HEK293T (cell line): ENCODE measurements around the gene IPO4.

Source experiments
- ARNT ChIP-seq: fragments of 450-650 bp; IDR thresholded peaks from 2 replicates; pipeline ENCODE4 v1.6.1; 2017; ENCODE audit warnings: mild to moderate bottlenecking
- BHLHE40 ChIP-seq: fragments of 450-650 bp; IDR thresholded peaks from 2 replicates; pipeline ENCODE4 v1.6.1; 2016; ENCODE audit warnings: mild to moderate bottlenecking, moderate library complexity, borderline replicate concordance
- ELF4 ChIP-seq: fragments of 450-650 bp; IDR thresholded peaks from 2 replicates; pipeline ENCODE4 v1.6.1; 2017; ENCODE audit warnings: antibody characterized with exemption
- FOXA1 ChIP-seq: fragments of 450-650 bp; IDR thresholded peaks from 2 replicates; pipeline ENCODE4 v1.6.1; 2016; ENCODE audit warnings: mild to moderate bottlenecking
- FOXM1 ChIP-seq: fragments of 450-650 bp; IDR thresholded peaks from 2 replicates; pipeline ENCODE4 v1.6.1; 2017; ENCODE audit warnings: mild to moderate bottlenecking, borderline replicate concordance
- HDGF ChIP-seq: fragments of 450-650 bp; IDR thresholded peaks from 2 replicates; pipeline ENCODE4 v1.6.1; 2017; ENCODE audit warnings: antibody characterized with exemption, borderline replicate concordance
- L3MBTL2 ChIP-seq: fragments of 450-650 bp; conservative IDR thresholded peaks from 2 replicates; pipeline ENCODE4 v1.6.1; 2016; ENCODE audit warnings: mild to moderate bottlenecking
- NFRKB ChIP-seq: fragments of 450-650 bp; IDR thresholded peaks from 2 replicates; pipeline ENCODE4 v1.6.1; 2016; ENCODE audit warnings: mild to moderate bottlenecking, moderate library complexity
- SP1 ChIP-seq: fragments of 450-650 bp; IDR thresholded peaks from 2 replicates; pipeline ENCODE4 v1.6.1; 2017
- TARDBP ChIP-seq: fragments of 450-650 bp; IDR thresholded peaks from 2 replicates; pipeline ENCODE4 v1.6.1; 2016
- ZNF384 ChIP-seq: fragments of 450-650 bp; IDR thresholded peaks from 2 replicates; pipeline ENCODE4 v1.6.1; 2016

DNA sequence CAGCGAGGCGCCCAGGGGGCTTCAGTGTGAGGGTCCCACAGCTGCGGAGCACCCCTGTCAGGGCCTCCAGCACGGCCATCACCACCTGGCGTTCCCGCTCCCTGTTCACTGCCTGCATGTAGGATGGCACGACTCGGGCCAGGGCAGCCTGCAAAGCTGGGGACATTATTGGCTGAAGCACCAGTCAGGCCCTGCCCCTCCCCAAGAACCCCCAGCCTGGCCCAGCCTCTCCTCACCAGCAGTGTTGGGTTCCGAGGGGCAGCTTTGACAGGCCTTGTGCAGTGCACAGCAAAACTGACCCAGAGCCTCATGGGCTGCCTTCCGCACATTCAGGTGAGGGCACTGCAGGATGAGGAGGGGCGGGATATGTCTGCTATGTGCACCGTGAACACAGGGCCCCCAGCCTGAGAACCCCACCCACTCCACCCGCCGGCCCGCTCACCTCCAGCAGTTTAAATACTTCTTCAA lies 5.6 kb downstream of the IPO4 start:
- TF ChIP-seq HDGF = no peak
- no peak for TF ChIP-seq FOXA1
- no peak for TF ChIP-seq SP1
- TF ChIP-seq NFRKB = no peak
- TF ChIP-seq TARDBP = no peak
- TF ChIP-seq ZNF384 = no peak
- no peak for TF ChIP-seq BHLHE40
- TF ChIP-seq L3MBTL2 = no peak
- TF ChIP-seq FOXM1 = no peak
- no peak for TF ChIP-seq ELF4
- no peak for TF ChIP-seq ARNT
